SHP77 (cell line): Measurements from ENCODE around the gene LURAP1L.

Experiments
- DNase-seq, 2 experiments: peaks; one replicate each; lab custom pipeline; 2025; lab: John Stamatoyannopoulos, UW

LURAP1L gene

DNA sequence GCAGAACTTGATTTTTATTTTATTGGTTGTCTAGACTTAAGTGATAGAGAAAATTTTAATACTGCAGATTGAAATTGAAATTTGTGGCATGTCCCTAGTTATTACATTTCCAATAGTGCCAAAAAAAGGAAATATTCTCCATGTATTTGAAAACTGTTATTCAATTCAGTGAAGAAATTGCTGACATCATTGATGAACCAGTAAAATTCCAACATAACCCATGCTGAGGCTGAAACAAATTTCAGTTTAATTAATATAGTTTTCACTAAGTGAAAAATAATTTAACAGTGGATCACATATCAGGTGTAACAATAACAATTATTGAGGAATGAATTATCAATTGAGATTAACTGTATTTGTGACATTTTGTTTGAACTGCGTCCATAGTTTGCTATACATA lies 38.7 kb downstream of the LURAP1L start:
- no peak for DNase-seq

DNA sequence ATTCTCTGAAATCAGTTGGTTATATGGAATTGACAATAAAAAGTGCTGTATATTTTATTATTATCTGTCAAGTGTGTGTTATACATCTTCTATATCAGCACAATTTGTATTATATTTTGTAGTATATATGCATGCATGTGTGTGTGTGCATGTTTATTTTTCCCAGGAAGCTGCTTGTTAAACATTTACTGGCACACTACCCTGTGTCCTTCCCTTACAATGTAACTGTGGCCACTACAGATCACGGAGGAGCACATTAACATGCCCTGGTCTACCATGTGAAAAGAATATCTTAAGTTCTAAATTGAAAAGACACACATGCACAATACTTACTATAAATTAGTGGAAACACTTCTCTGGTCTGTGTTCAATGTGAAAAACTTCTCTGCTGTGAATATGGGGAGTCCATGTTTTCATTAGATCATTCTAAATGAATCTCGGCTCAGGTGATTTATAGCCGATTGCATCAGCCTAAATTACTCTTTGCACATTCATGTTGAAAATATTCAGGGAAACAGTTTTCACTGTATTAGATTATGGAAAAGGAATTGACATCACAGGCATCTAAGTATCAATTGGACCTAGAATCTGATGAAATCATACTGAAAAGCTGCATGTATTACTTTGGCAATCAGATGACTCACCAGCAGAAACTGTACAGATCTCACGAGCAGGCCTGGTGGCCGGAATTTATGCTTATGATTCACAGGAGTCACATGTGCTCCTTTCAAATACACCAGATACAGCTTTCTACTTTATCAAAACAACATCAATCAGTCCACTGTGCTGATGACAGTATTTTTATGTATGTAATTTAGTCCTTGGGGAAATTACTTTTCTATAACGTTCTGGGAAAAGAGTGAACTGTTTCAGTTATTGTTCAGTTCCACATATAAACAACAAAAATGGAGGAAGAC lies 39.4 kb downstream of the LURAP1L start:
- peak; percentile 44 to 75 for DNase-seq

DNA sequence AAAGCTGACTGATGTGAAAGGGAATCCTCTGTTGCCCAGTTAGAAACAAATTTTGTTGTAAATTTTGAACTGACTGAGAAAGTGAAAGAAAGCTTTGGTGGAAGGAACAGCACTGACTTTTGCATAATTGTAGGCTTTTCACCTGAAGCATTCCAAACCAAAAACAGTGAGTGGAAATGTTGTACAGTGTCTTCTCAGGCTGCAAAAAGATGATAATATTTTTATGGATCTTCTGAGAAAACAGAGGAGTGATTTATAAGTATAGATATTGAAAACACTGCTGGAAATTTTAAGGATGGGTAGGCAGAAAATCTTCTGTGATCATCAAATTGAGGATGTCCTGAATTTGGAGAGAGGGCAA lies 40.0 kb downstream of the LURAP1L start:
- DNase-seq = no peak

DNA sequence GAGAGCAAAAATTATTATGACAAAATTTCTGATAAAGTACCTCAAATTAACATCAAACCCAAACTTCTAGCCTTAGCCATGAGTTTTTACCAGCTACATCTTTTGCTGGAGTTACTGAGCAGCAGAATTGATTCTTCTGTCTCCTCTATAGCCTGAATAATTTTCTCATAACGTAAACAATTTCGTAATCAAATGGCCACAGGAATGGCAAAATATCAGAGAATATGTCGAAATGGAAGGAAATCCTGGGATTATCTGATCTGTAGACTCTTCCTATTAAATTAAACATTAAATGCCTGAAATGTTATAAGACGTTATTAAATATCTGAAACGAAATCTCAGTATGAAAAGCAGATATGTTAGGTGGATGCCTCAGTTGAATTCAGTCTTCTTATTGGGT lies 41.1 kb downstream of the LURAP1L start:
- DNase-seq = no peak

DNA sequence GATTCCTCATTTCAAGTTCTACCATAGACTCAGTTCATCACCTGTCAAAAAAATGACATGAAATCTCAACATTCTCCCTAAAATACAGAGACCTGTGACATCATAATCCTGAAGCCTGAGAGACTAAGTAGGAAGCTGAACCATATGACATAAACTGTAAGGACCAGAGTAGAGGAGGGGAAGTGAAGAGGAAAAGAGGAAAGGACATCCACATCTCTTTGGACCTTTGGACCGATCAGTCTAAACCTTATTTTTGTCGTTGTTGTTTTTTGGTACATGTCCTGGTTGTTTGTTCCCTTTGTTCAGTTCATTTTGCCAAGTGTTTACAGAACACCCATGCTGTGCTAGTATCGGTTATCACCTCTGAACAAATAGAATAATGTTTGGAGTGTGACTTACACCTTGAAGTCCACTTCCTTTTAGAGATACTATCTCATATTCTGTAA lies 41.9 kb downstream of the LURAP1L start:
- DNase-seq = no peak

DNA sequence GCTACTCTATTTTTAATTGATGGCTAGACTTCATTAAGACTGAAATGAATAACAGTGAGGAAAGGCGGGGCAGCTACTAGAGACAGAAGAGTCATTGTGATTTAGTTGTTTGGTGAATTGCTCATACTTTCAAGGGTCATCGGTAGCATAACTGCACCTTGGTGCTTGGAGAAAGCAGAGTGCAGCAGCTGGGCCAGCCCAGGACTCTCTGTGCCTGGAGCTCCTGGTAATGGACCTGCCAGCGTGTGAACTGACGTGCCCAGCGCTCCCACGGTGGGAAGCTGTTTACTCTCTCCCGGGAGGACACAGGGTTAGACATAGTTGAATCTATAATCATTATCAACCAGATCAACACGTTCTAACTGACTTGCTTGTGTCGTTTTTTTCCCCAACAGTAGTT lies 42.9 kb downstream of the LURAP1L start:
- DNase-seq = peak in 1 of 2 experiments; percentile 13

DNA sequence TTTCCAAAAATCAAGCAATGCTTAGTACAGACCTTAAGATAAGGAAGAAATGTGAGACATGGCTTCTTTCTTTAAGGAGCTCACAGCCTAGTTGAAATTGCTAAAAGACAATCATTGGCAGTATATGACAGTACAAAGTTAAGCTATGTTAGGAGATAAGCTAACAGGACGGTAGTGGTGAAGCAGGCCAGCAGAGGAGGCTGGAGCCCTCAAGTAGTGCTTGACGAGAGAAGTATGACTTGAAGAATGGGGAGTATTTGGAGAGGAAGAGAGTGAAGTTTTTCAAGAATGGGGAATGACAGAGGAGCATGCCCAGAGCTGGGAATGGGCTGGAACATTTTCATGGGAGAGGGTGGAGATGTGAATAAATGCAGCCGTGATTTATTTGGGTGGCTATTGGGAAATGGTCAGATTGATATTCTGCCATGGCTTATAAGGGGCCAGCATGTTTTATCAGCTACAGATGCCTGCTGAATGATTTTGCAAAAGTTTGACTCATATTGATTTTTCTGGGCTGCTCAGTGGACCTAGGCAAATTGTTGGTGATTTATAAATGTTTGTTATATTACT lies 43.7 kb downstream of the LURAP1L start:
- DNase-seq = no peak

DNA sequence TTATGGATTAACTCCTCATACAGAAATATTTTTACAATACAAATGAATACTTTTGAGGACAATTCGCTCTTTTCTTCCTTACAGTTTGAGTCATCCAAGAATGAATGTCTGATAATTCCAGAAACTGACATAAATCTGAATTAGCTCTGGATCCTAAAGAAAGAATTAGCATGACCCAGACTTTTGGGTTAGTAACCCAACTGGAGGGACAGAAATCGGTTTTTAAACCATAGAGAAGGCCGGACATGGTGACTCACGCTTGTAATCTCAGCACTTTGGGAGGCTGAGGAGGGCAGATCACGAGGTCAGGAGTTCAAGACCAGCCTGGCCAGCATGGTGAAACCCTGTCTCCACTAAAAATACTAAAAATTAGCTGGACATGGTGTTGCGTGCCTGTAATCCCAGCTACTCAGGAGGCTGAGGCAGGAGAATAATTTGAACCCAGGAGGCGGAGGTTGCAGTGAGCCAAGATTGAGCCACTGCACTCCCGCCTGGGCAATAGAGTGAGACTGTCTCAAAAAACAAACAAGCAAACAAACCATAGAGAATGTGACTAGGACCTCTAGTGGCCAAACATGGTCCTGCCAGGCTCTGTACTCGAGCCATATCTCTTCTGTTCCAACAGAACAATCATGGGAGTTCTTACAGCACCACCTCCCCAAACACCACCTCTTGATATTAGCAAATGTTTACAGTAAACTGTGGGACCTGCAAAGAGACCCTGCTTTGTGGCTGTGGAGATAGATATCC lies 44.8 kb downstream of the LURAP1L start:
- no peak for DNase-seq

DNA sequence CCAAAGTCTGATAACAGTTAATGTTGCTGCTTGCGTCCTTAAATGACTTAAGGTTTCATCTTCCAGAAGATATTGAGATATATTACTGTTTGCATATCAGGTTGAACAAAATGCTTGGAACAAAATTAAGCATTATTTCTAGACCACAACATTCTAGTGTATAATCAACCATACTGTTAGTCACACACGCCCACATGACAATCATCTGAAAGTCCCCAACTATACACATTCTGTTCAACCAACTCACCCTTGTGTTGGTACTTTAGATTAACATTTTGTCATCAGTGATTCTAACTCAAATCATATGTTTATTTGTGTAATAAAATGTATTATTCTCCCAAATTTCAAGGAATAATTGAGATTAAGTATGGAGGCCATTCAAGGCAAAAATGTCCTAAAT lies 47.3 kb downstream of the LURAP1L start:
- no peak for DNase-seq

DNA sequence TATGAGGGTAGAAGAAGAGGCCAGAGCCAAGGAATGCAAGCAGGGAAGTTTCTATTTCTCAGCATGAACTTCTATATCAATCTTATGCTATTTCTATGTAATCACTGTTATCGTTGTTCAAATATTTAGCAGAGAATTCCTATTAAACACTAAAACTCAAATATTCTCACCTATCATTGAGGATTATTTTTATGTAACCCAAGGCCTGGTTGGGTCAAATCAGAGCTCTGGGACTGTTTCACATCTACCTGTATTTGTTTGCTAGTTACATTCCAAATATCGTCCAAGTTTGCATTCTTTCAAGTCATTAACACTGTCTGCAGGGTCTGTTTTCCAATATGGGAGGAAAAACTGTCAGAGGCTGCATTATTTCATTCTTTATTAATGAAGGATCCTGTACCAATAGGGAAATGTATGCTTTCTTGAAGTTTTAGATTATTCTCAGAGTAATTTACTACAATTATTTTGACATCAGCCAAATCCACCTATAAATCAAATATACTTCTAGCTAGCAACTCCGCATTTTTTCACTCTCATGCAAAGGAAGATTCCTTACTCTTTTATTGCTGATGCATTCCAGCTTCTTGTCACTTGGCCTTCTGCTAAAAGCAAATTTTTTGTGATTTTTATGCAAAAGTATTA lies 52.2 kb downstream of the LURAP1L start:
- no peak for DNase-seq

DNA sequence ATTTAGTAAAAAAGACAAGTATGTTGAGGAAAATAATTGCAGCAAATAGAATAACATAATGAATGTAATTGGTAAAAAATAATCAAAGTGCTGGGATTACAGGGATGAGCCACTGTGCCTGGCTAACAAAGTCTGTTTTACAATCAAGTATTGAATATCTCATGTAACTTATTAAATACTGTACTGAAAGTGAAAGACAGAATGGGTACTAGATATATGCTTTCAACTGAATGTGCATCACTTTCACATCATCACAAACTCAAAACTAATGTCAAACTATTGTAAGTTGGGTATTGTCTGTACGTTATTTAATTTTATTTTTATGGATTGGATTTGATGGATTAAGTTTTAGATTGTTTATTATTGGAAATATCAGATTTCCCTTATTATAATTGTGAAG lies 58.9 kb downstream of the LURAP1L start:
- no peak for DNase-seq

DNA sequence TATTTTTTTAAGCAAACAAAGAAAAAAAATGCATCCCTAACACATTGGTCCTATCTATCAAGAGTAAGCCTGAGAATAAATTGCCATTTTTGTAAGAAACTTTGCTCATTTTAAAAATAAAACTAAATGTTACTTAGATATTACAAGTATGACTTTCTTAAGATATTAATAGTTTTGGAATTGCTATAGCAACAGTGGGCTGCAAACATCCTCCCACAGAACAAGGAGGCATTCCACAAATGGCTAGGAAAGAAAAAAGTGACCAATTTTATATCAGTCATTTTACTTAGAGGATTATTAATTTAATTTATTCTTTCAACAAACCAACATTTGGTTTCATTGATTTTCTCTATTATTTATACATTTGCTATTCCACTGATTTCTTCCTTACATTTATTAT lies 63.7 kb downstream of the LURAP1L start:
- DNase-seq = no peak

DNA sequence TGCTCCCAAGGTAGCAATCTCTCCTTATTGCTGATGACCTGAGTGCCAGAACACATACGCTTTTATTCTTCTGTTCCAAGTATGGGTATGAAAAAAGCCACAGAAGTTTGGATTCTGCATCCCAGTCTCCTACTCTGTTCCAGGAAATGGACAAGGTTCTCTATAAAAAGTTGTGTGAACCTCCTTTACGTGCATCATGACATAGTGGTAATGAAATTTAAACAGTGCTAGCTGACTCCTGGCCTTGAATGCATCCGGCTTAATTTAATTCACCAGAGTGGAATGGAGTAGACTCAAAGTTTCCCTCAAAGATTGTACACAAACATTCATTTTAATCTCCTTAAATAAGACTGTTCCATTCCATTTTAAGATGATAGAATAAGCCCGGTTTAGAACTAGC lies 68.9 kb downstream of the LURAP1L start:
- no peak for DNase-seq

DNA sequence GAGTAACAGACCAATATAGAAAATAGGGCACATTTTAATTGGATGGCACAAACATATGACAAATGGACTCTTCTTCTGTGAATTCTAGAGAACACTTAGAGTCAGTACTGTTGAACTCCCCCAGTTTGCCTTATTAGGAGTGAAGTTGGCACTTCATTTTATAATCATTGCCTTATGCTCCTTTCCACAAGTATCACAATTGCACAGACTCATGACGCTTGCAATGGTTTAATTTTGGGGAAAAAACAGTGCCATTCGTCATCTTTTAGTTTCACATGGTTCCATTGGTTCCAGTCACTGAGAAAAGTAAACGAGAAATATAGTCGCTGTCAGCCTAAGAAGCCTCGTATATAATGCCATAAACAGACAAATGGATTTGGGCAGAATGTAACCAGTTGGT lies 71.2 kb downstream of the LURAP1L start:
- DNase-seq = no peak

DNA sequence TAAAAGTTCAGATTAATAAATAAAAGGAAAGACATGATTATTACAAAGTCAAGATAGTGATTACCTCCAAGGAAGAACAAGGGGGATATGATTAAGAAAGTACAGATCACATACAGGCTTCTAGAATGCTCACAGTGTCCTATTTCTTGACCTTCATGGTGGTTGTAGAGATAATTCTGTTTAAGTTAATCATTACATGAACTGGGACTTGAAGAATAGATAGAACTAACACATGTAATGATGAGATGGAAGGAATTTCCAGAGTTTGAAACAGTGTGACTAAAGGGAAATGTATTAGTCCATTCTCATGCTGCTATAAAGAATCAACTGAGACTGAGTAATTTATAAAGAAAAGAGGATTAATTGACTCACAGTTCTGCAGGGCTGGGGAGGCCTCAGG lies 72.7 kb downstream of the LURAP1L start:
- no peak for DNase-seq

DNA sequence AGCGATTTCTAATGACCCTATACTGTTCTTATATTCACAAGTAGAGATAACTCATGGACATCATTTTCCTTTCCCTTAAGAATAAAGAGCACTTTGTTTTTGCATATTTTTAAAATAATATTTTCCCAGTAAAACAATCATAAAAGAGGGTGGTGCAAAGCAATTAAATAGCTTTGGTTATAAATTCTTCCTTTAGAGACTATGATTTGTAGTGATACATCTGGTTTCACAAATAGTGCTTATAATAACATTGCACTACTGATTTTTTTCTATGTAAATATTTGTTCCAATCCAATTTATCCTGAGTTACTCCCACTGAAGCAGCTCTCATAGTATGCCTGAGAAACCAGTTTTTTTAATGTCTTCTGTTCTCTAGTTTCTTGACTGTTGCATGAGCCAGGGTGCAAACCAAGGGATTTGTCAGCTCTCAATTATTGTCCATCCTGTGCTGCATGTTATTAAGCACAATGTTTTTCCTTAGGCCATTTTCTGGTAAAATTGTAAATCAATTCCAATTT lies 74.7 kb downstream of the LURAP1L start:
- DNase-seq = no peak

DNA sequence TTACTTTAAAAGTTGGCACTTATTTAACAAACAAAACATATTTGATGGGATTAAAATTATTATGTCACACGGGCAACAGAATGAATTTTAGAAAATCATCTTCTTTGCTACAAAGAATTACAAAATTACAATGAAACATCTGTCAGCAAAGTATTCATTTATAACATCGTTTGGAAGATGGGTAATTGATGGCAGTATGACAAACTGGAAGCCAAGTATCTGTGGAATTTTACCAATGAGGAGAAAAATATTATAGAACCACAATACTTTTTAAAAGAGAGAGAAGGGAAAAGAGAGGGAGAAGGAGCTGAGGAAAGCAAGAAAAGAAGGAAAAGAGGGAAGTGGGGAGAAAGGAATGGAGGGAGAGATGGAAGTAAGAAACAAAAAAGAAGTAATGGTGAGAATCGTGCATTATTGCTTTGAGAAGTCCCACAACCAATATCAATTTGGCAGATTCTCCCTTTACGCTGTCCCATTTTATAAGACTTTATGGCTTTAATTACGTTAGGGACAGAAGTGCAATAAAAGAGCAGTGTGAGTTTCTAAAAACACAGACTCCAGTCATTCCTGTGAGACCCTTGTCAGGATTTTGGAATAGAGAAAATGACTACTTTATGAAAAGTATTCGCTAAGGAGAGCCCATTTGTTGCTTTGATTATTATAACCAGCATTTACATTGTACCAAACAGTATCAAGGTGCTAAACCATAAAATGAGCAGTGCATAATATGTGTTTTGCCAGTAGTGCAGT lies 76.7 kb downstream of the LURAP1L start:
- DNase-seq = no peak

DNA sequence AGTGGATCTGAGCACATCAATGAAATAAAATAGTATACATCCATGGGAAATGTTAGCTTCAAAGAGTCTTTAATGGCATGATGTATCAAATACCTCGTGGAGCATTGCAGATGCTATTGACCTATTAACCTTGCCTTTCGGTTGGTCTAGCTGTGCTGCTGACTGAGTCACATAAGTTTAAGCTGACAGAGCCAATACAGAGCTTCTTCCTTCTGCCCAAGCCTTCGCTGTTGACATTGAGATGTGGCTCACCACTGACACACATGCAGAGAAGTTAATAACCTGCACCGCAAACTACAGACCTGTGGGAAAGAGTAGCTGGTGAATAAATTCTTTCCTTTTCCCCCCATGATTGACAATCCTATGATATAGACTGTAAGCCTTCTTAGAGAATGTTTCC lies 78.2 kb downstream of the LURAP1L start:
- no peak for DNase-seq

DNA sequence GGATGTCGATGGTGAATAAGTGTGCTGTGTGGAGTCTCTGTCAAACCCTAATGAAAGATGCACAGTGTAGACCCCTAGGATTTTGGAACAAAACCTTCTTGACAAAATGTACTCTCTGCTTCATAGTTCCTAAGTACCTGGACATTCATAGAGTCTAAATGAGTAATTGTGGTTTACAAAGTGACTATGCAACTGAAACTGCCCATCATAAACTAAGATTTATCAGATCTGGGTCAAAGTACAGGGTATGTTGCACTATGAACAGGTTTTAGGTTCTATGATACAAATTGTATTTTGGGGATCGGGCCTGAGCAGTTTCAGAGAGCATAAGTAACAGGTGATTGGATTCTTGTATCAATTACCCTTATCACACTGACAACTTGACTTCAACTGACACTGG lies 79.4 kb downstream of the LURAP1L start:
- DNase-seq = no peak

DNA sequence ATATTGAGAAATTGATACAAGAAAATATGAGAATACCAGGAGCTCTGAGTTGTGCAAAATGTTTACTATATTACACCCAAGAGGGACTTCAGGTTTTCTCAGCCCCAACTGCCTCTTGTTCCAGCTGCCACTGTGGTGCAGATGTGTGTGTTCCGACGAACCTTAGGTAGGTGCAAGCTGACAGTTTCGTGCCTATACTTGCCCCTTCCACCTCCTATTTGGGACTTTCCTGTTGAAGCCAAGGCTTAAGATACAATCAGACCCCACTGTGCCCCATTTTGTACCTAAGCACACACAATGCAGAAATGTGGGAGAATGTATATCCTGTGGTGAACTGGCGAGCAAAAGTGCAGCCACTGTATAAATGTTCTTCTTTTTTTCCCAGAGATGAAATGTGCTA lies 80.2 kb downstream of the LURAP1L start:
- no peak for DNase-seq

DNA sequence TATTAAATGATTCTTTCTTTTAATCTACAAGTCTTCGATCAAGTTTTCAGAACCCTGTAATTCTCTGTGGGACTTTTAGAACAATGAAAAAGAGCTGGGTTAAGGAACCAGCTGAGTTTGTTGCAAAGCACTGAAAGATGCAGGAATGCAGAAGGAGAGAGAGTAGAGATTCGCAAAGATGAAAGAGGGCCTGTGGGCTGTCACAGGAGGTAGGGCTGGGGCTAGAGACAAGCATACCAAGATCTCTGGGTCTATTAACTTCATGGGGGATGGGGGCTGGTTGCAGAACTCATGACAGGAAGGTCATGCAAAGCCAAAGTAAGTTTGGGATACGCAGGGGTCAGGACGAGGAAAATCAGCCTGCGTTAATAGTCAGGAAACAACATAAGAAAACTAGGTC lies 81.8 kb downstream of the LURAP1L start:
- DNase-seq = no peak
